ENCODE measurements around the gene CHRND. TPM values are rescaled to one million over a fixed set of nuclear protein-coding genes. Genes with fewer than 3 reads are reported as not detected.

CHRND gene
- total and polyA plus RNA-seq, 2 experiments from 2014 or later: 0.10 to 0.11 TPM

GRCh38 chr2:232528746-232529460, 2.9 kb downstream of the CHRND start (continued):
- no peak for TF ChIP-seq CTCF (conservative IDR thresholded peaks at IDR 0.05; ENCODE audit: low read depth in 2 of 2)
- TF ChIP-seq EZH2 (IDR thresholded peaks at IDR 0.05; ENCODE audit: low read depth, unreplicated experiment): no peak
- no peak for TF ChIP-seq NANOG (IDR thresholded peaks at IDR 0.05; ENCODE audit: borderline replicate concordance)
- no peak for TF ChIP-seq ZNF331 (CRISPR knock-in tag; IDR thresholded peaks at IDR 0.05; ENCODE audit: low read depth)
- no peak for TF ChIP-seq REST (IDR thresholded peaks at IDR 0.05; ENCODE audit: unreplicated experiment)
- TF ChIP-seq EZH2phosphoT487 (IDR thresholded peaks at IDR 0.05; ENCODE audit: unreplicated experiment): no peak
- no peak for TF ChIP-seq ZNF114 (CRISPR knock-in tag; IDR thresholded peaks at IDR 0.05)
- no peak for TF ChIP-seq JUNB (IDR thresholded peaks at IDR 0.05; ENCODE audit: unreplicated experiment)
- no peak for TF ChIP-seq CREB1 (CRISPR knock-in tag; IDR thresholded peaks at IDR 0.05; ENCODE audit: low read depth)

DNA sequence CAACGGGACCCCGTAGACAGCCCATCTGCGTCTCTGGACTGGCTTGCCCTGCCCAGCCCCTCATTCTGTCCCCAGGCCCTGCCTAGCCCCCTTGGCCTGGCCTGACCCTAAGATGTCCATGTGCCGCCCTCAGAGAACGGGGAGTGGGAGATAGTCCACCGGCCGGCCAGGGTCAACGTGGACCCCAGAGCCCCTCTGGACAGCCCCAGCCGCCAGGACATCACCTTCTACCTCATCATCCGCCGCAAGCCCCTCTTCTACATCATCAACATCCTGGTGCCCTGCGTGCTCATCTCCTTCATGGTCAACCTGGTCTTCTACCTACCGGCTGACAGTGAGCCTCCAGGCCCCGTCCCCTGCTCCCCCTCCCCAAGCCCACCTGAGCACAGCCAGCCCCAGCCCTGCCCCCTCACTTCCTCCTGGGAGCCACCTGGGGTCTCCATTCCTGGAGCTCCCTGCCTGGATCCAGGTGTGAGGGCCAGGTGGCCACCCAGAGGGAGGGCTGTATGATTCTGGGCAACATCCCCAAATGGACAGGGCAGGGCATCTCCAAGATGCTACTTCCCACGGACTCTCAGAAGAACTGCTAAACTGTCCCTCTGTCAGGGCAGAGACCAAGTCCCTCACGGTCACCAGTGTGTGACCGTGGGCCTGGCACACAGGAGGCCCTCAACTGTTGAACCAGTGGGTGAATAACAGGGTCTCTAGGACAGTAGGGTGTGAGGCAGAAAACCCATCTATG, 4.0 kb downstream of the CHRND start:
- H3K27ac Mint-ChIP-seq: no peak overlapping the region
- DNase-seq (ENCODE audit: low spot score): no peak
- TF ChIP-seq EZH2phosphoT487 (IDR thresholded peaks at IDR 0.05; ENCODE audit: unreplicated experiment) (no peak), CTCF (conservative IDR thresholded peaks at IDR 0.05; ENCODE audit: low read depth in 2 of 2) (no peak)

More for the DNA sequence above, 4.0 kb downstream of the CHRND start:
- Mint-ChIP-seq H3K9me3 (no peaks in the 10 kb centered on the region), H3K4me1 (peaks cover 15% of the 10 kb centered on the region), H3K27me3 (ENCODE audit: insufficient read depth, low read depth, poor library complexity) (peaks cover 22% of the 10 kb centered on the region), H3K4me3 (no peak overlapping the region), H3K36me3 (ENCODE audit: low read depth) (no peaks in the 10 kb centered on the region; the same call in 2 of the 3 replicates)
- Histone ChIP-seq H3F3A (replicated peaks; ENCODE audit: low read depth) (no peaks in the 10 kb centered on the region), H3K4me3 (no peak overlapping the region), H3K27me3 (ENCODE audit: insufficient read depth) (0 out of 2 replicates have a peak, but pooled peaks cover 4% of the 10 kb centered on the region), H3K9me2 (ENCODE audit: insufficient read depth) (no peaks in the 10 kb centered on the region), H2AFZ (no peak overlapping the region), H3K27ac (ENCODE audit: low read depth) (no peak overlapping the region), H4K20me1 (replicated peaks; ENCODE audit: insufficient read depth) (no peaks in the 10 kb centered on the region; the same call in 1 of the 2 replicates), H3K4me1 (ENCODE audit: insufficient read depth) (no peaks in the 10 kb centered on the region), H3K4me2 (no peak overlapping the region), H3K79me2 (replicated peaks; ENCODE audit: insufficient read depth) (no peaks in the 10 kb centered on the region), H3K36me3 (ENCODE audit: insufficient read depth) (no peaks in the 10 kb centered on the region)
- ATAC-seq: no peak

Measured in GM23338 (cell line).